T47D (cell line): ENCODE measurements around the gene MALRD1.
"Not testable (repeated sequence)": the region's sequence is repeated elsewhere in the genome, so short reads cannot be mapped to it uniquely, and the experiment has no call there.

Source experiments
- DNase-seq, 2 experiments: peaks; one replicate each; pipeline versions ENCODE4 v3.0.0 to v3.0.0-alpha.2; 2011 to 2012; ENCODE audit warnings: low read depth in 1 of 2, low spot score in 1 of 2
- JUND ChIP-seq: IDR thresholded peaks from 2 replicates; pipeline ENCODE4 v1.6.1; 2012; ENCODE audit warnings: low read depth
- in situ Hi-C: cut with HindIII; loops from 2 replicates; pipeline ENCODE4 v1.10.0; 2016; ENCODE audit warnings: low sequenced_read_pairs, low pct_unique_long_range_greater_than_20kb

The MALRD1 gene

DNA sequence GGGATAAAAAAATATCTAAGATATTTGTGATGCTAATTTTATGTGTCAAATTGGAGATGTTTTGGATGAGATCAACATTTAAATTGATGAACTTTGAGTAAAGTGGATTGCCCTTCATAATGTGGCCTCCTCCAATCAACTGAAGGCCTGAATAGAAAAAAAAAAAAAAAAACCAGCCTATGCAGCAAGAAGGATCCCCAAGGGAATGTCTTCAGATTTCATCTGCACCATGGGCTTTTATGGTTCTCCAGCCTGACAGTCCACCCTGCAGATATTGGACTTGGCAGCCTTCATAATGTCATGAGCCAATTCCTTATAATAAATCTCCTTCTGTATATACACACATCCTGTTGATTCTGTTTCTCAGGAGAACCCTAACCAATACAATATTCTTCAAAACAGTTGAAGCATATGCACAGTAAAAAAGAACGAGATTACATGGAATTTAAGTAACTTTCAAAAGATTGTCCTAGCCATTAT is 450.7 kb downstream of the MALRD1 start:
- TF ChIP-seq JUND, result peak; percentile 84
- in situ Hi-C loops, result no loop called here
- DNase-seq, result peak in 1 of 2 experiments; percentile 95

DNA sequence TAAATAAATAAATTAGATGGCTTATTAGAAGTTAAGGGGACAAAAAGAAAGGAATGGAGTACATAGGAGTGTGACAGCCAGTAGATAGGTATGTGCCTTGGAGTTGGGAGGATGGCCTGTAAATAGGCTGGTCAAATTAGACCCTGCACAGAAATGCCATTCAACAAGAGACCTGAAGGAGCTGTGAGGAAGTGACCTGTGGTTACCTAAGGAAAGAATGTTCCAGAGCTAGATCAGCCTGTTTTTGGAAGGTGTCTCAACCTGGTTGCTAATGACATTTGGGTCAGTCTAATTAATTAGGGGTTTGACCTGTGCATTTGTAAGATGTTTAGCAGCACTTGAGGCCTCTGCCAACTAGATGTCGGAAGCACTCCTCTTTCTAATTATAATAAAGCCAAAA is 452.4 kb downstream of the MALRD1 start:
- peak; percentile 52 for TF ChIP-seq JUND
- in situ Hi-C loops, result no loop called here
- peak; percentile 14 to 94 for DNase-seq

- no peak for DNase-seq
- TF ChIP-seq JUND, result no peak
- in situ Hi-C loops, result no loop called here
Observed at GRCh38 chr10:19505320-19506312, 457.0 kb downstream of the MALRD1 start.

- in situ Hi-C loops, DNase-seq: not testable (repeated sequence)
Observed at GRCh38 chr10:19510005-19510732, 461.6 kb downstream of the MALRD1 start.

- in situ Hi-C loops, result no loop called here
- DNase-seq, result no peak
- no peak for TF ChIP-seq JUND
Observed at GRCh38 chr10:19518109-19518508, 469.5 kb downstream of the MALRD1 start.

- in situ Hi-C loops, result no loop called here
- no peak for DNase-seq
- no peak for TF ChIP-seq JUND
Observed at GRCh38 chr10:19518632-19519031, 470.0 kb downstream of the MALRD1 start.

GRCh38 chr10:19531324-19531723 is 482.7 kb downstream of the MALRD1 start:
- in situ Hi-C loops, result no loop called here
- DNase-seq, result no peak
- TF ChIP-seq JUND, result no peak

- no peak for DNase-seq
- no peak for TF ChIP-seq JUND
- in situ Hi-C loops, result no loop called here
Observed at GRCh38 chr10:19532411-19532810, 483.8 kb downstream of the MALRD1 start.

DNA sequence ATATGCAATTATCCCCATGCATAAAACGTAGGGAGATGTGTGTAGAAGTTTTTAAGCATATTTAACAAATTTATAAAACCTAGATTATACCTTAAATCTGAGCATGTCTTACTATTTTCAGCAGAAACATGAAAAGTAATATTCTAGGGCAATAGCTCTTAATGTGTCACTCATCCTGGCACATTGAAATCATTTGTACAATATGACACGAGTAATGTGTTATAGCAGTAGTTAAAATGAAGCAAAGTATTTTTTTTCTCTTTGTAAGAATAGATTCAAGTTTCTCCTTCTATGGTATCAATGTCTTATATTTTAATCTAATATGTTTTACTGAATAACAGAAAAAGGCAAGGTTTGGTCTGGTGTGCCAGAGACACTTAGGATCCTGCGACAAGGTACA is 492.7 kb downstream of the MALRD1 start:
- in situ Hi-C loops, result no loop called here
- TF ChIP-seq JUND, result no peak

GRCh38 chr10:19546224-19546623 is 497.6 kb downstream of the MALRD1 start:
- in situ Hi-C loops, result no loop called here
- no peak for DNase-seq
- no peak for TF ChIP-seq JUND

More for the DNA sequence above, 492.7 kb downstream of the MALRD1 start:
- no peak for DNase-seq

GRCh38 chr10:19549503-19549902 is 500.9 kb downstream of the MALRD1 start:
- no peak for TF ChIP-seq JUND
- in situ Hi-C loops, result no loop called here
- no peak for DNase-seq

DNA sequence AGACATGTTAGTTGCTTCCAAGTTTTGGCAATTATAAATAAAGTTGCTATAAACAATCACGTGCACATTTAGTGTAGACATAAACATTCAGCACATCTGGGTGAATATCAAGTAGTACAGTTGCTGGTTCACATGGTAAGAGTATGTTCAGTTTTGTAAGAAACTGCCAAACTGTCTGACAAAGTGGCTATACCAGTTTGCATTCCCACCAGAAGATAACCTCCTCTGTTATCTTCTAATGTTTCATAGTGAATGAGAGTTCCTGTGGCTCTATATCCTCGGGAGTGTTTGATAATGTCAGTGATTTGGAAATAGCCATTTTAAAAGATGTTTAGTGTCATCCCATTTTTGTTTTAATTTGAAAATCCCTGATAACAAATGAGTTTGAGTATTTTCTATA is 508.1 kb downstream of the MALRD1 start:
- no peak for TF ChIP-seq JUND
- DNase-seq, result no peak
- in situ Hi-C loops, result no loop called here

DNA sequence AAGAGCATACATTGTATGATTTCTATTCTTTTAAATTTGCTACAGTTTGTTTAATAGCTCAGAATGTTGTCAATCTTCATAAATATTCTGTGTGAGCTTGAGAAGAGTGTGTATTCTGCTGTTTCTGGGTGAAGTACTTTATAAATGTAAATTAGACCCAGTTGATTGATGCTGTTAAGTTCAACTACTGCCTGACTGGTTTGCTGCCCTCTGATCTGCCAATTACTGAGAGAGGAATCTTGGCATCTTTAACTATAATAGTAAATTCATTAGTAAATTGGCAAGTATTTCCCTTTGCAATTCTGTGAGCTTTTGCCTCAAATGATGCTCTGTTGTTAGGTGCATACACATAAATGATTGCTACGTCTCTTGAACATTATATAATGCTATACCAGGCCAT is 512.6 kb downstream of the MALRD1 start:
- TF ChIP-seq JUND, result no peak
- DNase-seq, result no peak
- in situ Hi-C loops, result no loop called here
